Stimulated activated CD4-positive, alpha-beta T cell treated with anti-CD3 and anti-CD28 coated beads, Interleukin-4, amount 100 ng/mL, for 48 hours (primary cell): ENCODE data around the gene HERC4.
"Not testable (repeated sequence)": the region's sequence is repeated elsewhere in the genome, so short reads cannot be mapped to it uniquely, and the experiment has no call there.

Experiments
- DNase-seq, 2 donors: peaks; one replicate each; pipeline ENCODE4 v3.0.0-alpha.2; 2020; ENCODE audit warnings: low read depth in 2 of 2

Gene HERC4

DNA sequence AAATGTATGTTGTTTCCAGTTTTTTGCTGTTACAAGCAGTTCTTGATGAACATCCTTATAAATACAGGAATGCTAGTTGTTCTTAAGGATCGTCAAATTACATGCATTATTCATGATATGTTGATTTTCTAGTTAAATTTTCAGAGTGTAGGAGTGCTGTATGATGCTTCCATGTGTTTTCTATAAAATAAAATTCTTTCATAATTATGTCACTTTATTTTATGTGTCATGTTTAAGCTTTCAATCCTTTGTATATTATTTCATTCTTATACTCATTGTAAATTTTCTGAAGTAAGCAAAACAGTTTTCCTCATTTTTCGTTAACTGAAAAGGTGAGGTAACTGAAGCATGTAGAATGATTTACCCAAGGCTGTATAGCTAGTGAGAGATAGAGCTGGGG lies 17.4 kb upstream of the HERC4 start:
- no peak for DNase-seq

DNA sequence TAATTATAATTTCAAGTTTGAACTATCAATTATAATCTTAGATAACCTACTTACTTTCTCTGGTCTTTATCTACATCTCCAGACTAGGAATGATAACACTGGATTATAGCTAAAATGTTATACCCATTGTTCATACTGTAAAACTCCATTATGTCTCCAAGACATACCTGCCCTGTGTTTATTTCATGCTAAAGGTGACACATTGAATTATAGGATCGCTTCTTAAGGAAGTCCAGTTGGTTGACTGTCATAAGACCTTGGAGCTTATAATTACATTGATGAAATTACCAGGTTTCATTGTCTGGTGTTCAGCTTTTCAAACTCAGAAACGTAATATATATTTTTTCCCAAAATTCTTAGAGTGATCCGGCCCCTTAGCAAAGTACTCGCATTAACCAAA lies 15.5 kb upstream of the HERC4 start:
- DNase-seq, result no peak

DNA sequence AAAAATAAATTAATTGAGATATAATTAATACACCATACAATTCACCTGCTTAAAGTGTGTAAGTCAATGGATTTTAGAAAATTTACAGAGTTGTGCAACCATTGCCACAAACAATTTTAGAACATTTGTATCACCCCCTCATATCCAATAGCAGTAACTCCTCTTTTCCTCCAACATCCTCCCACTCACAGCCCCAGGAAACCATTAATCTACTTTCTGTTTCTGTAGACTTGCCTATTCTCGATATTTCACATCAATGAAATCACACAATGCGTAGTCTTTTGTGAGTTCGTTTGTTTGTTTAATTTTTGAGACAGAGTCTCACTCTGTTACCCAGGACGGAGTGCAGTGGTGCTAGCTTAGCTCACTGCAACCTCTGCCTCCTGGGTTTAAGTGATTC lies 13.7 kb upstream of the HERC4 start:
- DNase-seq, result no peak

DNA sequence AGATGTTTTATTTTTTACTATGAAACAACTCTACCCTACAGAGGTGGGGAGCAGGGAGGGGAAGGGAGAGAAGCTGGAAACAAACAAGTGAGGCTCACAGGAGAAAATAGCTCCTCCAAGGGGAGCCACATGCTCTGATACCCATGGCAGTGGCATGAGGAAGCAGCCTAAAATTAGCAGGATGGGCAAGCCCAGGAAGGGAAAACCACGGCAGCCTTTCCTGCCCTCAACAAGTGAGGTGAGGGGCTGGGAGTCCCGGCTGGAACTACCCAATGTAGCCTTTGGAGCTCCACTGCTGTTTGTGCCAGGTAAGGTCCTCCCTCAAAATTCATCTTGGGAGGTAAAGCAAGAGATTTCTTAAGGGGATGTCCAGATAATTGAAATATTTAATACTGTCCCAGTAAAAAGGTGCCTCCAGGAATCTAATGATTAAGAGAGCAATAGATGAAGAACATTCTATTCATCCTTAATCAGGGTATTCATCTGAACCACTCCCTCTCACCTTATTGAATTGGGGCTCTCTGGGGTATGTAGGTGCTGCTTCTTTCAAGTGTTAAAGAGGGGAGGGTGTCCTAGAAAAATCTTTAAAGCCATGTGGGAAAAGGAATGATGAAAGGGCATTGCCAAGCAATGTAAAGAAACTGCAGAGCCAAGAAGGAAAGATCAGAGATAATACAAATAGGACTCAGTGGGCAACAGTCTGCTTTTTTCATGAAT lies 12.8 kb upstream of the HERC4 start:
- DNase-seq, result no peak

DNA sequence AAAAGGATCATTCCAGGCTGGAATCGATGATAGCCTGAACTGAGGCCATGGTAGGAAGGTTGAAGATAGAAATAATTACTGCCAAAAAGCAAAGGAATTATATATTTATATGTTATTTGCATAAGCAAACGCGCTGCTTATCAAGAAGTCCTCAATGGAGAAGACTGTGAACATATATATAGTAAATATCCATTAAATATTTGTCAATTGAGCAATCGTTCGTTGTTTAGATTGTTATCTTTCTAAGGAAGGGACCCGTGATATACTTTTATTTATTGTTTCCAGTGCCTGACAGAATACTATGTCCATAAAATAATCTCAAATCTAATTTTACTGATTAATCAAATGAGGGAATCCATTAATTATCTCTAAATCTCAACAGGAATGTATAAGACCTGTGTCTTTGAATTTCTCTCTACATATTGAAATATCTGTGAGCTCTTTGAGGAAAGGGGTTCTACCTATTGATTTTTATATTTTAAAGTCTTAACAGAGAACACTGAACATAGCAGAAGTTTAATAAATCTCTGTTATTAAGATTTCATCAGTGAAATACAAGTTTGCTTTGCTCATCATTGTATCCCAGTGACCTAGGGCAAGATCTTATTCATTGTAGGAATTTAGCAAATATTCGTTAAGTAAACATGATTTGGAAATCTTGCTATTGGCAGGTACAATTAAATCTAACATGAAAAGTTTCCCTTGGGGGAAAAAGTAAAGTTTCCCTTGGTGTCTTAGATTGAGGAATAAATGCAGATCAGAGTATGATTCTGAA lies 12.0 kb upstream of the HERC4 start:
- DNase-seq, result no peak

DNA sequence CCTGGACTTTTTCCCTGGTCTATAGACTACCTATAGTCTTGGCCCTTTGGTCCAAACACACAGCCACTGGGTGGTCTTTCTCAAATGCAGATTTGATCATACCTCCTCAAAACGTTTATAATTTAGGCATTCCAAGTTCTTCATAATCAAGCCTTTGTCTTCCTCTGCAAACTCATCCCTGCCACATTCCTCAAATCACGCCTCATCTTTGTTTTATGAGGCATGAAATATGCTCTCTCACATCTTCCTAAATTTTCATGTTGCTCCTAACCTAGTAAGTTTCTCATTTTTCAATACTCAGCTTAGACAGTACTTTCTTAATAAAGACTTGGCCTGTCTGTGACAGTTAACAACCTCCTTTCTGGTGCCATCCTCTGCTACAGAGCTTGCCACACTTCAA lies 10.9 kb upstream of the HERC4 start:
- DNase-seq, result no peak

DNA sequence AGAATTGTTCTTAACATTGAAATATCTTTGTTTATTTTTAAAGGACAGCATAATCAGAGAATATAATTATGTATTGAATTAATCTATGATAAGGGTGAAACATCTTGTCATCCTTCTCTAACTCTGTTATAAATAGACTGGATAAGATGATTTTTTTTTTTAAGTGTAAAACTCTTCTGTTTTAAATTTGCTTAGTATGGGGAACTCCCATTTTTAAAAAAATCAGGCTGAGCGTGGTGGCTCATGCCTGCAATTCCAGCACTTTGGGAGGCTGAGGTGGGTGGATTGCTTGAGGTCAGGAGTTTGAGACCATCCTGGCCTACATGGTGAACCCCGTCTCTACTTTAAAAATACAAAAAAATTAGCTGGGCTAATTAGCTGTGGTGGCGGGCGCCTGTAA lies 9.4 kb upstream of the HERC4 start:
- DNase-seq, result no peak

DNA sequence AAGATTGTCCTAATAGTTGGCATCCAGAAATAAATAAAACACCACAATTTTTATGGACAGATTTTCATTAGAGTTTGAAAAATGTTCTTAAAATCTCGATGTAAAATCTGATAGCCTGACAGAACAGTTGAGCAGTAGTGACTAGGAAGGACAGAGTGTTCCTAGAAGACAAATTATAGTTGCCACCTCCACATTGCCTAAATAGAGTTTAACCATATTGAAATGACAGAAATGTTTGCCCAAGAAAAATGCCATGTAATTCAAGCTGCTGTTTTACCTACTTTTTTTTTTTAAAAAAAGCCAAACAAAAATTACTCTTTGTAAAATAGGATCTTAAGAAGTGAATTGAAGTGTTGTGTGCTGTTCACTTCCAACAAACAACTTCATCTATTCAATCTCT lies 8.9 kb upstream of the HERC4 start:
- DNase-seq, result no peak

DNA sequence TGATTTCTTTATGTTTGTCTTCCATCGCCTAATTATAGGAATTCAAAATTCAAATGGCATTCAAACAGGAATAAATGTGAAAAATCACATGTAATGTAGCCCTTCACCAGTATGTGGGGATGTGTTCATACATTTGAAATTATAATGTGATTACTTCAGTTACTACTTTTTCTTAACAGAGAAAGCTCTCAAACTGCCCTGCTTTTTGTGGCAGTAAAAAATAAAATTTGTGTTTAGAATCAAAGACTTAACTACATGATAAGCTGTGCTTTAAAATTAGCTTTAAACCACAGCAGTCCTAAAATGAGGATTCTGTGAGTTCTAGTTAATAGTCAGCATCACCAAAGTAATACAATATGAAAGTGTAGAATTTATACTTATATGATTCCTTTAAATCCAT lies 7.8 kb upstream of the HERC4 start:
- no peak for DNase-seq

DNA sequence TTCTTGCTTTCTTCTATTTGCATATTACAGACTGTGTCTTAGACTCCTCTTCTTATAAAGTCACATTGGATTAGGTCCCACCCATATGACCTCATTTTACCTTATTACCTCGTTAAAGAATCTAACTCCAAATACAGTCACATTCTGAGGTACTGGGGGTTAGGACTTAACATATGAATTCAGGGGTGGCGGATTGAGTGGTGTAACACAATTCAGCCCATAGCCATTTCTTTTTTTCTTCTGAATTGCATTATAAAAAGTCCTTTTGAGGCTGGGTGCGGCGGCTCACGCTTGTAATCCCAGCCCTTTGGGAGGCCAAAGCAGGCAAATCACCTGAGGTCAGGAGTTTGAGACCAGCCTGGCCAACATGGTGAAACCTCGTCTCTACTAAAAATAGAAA lies 6.8 kb upstream of the HERC4 start:
- DNase-seq, result no peak

DNA sequence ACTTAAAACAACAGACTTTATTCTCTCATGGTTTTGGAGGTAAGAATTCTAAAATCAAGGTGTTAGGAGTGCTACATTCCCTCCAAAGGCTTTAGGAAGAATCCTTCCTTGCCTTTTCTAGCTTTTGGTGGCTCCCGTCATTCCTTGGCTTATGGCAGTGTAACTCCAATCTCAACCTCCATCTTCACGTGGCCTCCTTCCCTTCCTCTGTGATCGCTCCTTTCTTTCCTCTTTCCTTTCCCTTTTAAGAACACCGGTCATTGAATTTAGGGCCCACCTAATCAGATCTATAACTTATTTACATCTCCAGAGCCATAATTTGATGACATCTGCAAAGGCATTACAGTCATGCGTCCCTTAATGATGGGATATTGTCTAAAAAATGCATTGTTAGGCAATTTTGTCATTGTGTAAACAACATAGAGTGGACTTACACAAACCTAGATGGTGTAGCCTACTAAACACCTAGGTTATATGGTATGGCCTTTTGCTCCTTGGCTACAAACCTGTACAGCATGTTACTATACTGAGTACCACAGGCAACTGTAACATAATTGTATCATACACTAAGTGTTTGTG lies 5.9 kb upstream of the HERC4 start:
- DNase-seq, result no peak

DNA sequence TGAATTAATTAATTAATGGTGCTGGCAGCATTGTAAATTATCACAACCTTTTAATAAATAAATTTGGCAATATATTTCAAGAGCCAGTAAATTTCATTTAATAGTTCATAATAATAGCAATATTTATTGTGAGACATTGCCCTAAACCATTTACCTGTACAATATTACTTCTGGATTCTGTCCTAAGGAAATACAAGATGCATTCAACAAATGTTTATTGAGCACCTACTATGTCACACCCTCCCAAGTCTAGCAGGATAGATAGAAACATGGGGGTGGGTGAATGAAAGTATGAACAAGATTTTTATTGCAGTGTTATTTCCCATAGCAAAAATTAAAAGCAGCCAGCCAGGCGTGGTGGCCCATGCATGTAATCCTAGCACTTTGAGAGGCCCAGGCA lies 4.4 kb upstream of the HERC4 start:
- DNase-seq, result no peak

DNA sequence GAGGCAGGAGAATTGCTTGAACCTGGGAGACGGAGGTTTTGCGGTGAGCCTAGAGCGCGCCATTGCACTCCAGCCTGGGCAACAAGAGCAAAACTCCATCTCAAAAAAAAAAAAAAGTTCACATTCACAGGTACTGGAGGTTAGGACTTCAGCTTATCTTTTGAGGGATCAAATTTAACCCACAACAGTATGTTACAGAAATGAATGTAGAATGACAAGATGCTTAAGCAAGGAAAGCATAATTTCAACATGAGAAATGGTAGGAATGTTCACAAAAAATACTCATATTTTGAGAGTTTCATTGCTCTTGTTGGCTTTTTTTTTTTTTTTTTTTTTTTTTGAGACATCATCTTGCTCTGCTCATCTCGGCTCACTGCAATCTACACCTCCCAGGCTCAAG lies 1.9 kb upstream of the HERC4 start:
- no peak for DNase-seq

DNA sequence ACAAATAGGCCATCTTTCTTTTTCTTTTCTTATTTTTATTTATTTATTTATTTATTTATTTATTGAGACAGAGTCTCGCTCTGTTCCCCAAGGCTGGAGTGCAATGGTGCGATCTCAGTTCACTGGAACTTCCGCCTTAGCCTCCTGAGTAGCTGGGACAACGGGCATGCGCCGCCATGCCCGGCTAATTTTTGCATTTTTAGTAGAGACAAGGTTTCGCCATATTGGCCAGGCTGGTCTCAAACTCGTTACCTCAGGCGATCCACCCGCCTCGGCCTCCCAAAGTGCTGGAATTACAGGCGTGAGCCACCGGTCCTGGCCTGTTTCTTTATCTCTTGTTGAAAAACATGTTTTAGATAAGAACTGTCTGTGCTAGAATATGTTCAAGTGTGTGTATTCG lies 998 bp upstream of the HERC4 start:
- not testable (repeated sequence) for DNase-seq

DNA sequence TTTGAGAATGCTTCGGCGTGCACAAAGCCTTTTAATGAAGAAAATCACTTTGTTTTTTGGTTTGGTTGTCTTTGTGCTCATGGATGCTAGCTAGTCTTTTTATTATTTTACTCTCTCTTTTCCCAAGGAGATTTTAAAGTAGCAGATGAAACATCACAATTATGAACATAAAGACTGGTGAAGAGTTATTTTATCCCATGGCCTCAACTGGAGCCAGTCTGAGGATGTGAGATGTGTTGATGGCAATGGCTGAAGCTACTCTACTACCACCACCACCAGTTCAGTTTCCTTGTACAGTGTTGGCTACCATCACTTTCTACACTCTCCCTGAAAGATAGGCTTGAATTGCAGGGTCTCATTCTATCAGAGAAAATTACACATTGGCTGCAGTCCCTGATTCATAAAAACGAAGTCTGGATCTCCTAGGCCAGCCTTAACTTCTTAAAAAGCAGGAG lies 494 bp upstream of the HERC4 start:
- no peak for DNase-seq

DNA sequence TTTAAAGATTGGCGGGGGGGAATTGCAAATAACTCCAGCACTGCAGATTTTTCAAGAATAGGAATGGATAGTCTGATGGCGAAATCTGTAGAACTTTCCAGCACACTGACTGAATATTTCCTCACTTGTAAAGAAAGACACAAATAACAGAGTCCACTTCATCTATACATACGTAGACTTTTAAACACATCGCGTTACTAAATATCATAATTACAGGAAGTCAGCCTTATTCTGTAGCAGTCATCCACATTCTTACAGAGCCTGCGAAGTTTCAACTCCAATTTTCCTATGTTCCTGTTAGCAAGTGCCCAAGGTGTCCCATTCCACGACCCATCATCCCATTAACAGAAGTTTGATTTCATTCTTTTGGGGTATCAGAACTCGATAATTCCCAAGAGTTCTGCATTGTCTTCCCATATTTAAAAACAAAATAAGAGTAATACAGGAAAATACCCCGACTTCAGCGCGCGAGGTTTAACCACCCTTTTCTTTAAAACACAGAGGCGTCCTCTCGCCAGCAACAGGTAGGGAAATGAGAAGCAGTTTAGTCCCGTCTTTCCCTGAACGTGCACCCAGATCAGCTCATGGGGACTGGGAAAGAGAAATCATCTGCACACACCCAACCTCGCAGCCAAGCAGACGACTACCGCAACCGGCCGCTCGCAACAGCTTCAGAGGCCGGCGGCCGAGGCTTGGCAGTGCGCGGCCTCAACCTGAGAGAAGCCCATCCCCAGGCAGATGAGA lies 880 bp downstream of the HERC4 start:
- DNase-seq, result no peak

DNA sequence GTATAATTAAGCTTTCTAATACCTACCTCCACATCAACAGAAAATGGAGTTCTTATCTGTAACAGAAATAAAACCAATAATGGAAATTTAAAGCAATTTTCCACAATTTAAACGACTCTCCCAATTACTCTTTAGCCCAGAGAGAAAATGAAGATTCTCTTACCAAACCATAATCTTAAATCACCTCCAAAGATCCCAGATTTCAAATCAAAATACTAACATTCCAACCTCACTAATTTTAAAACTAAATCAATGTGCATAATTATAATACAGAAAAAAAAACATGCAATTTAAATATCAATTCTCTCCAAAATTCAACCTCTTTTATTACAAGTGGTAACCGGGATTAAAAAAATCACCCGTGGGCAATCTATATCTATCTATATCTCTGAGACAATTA lies 1.5 kb downstream of the HERC4 start:
- no peak for DNase-seq

DNA sequence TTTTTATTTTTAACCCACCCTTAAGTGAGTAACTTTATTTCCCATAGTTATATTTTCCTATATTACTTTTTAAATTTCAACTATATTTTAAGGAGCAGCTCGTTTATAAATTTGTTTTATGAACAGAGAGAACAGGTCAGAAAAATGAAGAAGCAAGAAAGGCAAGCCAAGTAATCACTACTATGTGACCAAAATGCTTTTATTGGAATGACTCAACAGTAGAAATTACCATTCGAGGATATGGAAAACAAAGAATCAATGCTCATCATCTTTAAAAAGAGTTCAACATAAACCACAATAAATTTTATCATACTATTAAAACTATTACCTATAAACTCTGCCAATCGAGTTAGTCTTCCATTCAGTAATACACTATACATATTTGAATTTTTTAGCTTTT lies 7.6 kb downstream of the HERC4 start:
- no peak for DNase-seq

DNA sequence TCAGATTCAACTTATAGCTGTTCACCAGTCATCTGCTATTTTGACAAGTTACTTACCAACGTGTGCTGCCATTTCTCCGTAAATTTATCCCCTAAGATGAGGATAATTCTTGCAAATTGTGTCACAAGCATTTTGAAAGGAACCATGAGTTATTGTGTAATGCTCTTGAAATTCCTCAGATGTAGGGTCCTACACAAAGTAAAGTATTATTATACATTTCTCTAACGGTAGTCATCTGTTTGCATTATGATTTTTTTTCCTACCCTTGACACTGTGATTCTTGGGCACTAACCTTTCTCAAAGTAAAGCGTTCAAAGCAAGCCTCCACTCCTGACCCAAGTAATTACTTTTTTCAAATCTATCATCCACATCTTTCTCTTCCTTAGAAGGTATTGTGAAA lies 8.1 kb downstream of the HERC4 start:
- DNase-seq, result no peak

DNA sequence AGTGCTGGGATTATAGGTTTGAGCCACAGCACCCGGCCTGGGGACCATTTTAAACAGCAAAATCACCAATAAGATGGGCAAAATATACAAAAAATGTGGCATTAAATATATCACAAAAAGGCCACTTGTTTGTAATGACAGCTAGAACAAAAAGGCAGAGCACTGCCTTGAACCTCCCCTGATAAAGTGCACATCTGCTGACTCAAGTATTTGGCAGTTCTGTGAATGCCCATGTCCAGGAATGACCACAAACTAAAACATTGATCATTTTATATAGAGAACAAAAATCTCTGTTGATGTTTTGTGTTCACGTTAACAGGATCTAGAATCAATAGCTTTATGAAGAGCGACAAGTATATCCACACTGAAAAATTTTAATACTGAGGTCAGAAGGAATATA lies 21.5 kb downstream of the HERC4 start:
- no peak for DNase-seq

DNA sequence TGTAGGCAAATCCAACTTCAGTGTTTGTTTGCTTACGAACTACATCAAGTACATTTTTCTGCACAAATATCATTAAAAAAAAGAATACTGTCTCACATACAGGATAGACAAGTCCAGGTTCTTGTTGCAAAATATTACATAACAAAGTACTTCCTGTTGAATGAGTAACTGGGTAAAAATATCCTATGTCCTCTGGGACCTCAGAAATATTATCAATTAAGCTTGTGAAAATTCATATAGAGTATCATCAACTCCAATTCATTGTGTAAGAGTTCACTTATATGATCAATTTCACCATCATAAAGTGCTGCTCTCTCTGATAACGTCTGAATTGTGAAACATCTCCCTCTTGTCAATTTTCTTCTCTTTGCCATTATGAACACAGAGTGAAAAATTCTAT lies 22.6 kb downstream of the HERC4 start:
- no peak for DNase-seq

DNA sequence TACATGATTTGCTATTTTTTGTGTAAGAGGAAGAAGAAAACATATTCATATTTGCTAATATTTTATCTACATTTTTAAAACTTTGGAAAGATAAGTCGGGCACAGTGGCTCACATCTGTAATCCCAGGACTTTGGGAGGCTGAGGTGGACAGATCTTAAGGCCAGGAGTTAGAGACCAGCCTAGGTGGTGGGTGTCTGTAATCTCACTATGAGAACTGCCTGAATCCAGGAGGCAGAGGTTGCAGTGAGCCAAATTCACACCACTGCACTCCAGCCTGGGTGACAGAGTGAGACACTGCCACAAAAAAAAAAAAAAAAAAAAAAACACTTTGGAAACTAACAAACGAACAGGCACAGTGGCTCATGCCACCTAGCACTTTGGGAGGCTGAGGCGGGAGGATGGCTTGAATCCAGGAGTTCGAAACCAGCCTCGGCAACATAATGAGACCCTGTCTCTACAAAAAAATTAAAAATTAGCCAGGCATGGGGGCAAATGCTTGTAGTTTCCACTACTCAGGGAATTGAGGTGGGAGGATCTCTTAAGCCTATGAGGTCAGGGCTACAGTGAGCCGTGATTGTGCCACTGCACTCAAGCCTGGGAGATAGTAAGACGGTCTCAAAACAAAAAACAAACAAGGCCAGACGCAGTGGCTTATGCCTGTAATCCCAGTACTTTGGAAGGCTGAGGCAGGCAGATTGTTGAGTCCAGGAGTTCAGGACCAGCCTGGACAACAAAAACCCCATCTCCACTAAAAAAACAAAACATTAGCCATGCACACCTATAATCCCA lies 25.6 kb downstream of the HERC4 start:
- no peak for DNase-seq
